ENCODE measurements around the gene FAM3A. TPM values are rescaled to one million over a fixed set of nuclear protein-coding genes. Genes with fewer than 3 reads are reported as not detected.
A peak's percentile ranks its signal among the peaks of the same experiment; 100 is the strongest.

The FAM3A gene
- total and polyA plus RNA-seq, 9 of the 15 experiments (the other 6 are each of a cell fraction or from before 2014, with no cell fraction given): 0.75 to 70.6 (median 27.0) TPM

GRCh38 chrX:154525606-154526490 is 9.8 kb upstream of the FAM3A start:
- WGBS (ENCODE audit: insufficient coverage, low coverage, missing lambda C conversion rate): 80% methylated on average over 13 of the region's 14 CpGs
- FAIRE-seq (no peak), DNase-seq (ENCODE audit: extremely low read depth in 1 of 4, low spot score in 3 of 4) (no peak), ATAC-seq (no peak)
- in situ Hi-C loops (cut with MboI) (loop anchor here (25.0 kb wide), 1 partner anchor 364 kb away; no protein-coding TSS in a partner anchor), intact Hi-C loops (cut with micrococcal nuclease) (loop anchor here (5.0 kb wide), 2 partner anchors 34 to 99 kb away; partner anchors contain the start of genes ATP6AP1 and SLC10A3)
- Histone ChIP-seq H3K9me1 (ENCODE audit: control insufficient read depth, insufficient read depth, low read length) (no peaks in the 10 kb centered on the region), H3K4me2 (ENCODE audit: insufficient read depth, low read length) (no peak overlapping the region), H3K9me3 (replicated peaks; ENCODE audit: control insufficient read depth, insufficient read depth, low read depth, low read length) (no peaks in the 10 kb centered on the region), H3K9ac (ENCODE audit: insufficient read depth in 1 of 2, low read depth in 2 of 2, low read length in 2 of 2) (no peak overlapping the region), H3K36me3 (ENCODE audit: control insufficient read depth, insufficient read depth, low read length) (peaks cover 8% of the 10 kb centered on the region; the same call in 2 of the 3 replicates), H3K4me1 (replicated peaks in 1 of 2; ENCODE audit: control insufficient read depth in 2 of 2, insufficient read depth in 2 of 2, low read length in 2 of 2) (peaks cover 8 to 16% of the 10 kb centered on the region in 2 experiments; a peak in 3 of 5 replicates), H3K4me3 (no peak overlapping the region), H3K27me3 (ENCODE audit: control insufficient read depth in 2 of 2, insufficient read depth in 2 of 2, low read length in 2 of 2) (no peaks in the 10 kb centered on the region), H3K27ac (ENCODE audit: extremely low read depth, low read depth, low read length) (no peak overlapping the region), H3K79me2 (ENCODE audit: control insufficient read depth, insufficient read depth, low read length) (no peaks in the 10 kb centered on the region), H4K20me1 (replicated peaks; ENCODE audit: control insufficient read depth, insufficient read depth, low read length) (no peaks in the 10 kb centered on the region), H2AFZ (ENCODE audit: low read depth, low read length) (no peak overlapping the region)
- ChIA-PET POLR2A (interaction anchor here (1.0 kb wide), 1 partner anchor 155 kb away, joined by 3 read pairs; no protein-coding TSS in a partner anchor), CTCF (ENCODE audit: low intra/inter-chr PET ratio) (no interaction called here)
- no TSS peak for BruUV-seq (replicated peaks)
- TF ChIP-seq MBD1 (CRISPR knock-in tag; IDR thresholded peaks at IDR 0.05) (no peak), ZNF696 (CRISPR knock-in tag; conservative IDR thresholded peaks at IDR 0.05) (no peak), ZNF124 (CRISPR knock-in tag; IDR thresholded peaks at IDR 0.05) (no peak), CEBPB (tag; IDR thresholded peaks at IDR 0.05) (peak; percentile 86), PHTF2 (CRISPR knock-in tag; IDR thresholded peaks at IDR 0.05) (no peak), IRF9 (tag; IDR thresholded peaks at IDR 0.05) (peak; percentile 20; the same call in 1 of the 2 replicates), USF2 (CRISPR knock-in tag; IDR thresholded peaks at IDR 0.05) (no peak)
